Activated CD8-positive, alpha-beta T cell treated with anti-CD3 and anti-CD28 coated beads for 36 hours (primary cell): ENCODE results near the gene ATRN. TPM values are rescaled to one million over a fixed set of nuclear protein-coding genes. Genes with fewer than 3 reads are reported as not detected.

Experiments used
- ATAC-seq: fragments of 200-7000 bp; cut with Tn5 transposase; one replicate; pipeline ENCODE4 v1.10.0; 2021; ENCODE audit warnings: mild to moderate bottlenecking, moderate library complexity
- CTCF ChIA-PET: fragments of 350-600 bp; sonication (Branson Sonifier 250); formaldehyde crosslinking; loops from one replicate; lab custom pipeline; 2021; ENCODE audit warnings: antibody characterized with exemption; lab: Charles Lee
- POLR2A ChIA-PET: fragments of 350-600 bp; sonication (Branson Sonifier 250); formaldehyde crosslinking; loops from one replicate; lab custom pipeline; 2021; ENCODE audit warnings: antibody characterized with exemption; lab: Charles Lee
- DNase-seq: peaks from one replicate; pipeline ENCODE4 v3.0.0-alpha.2; 2020
- H3K27ac Mint-ChIP-seq: one replicate; pipeline ENCODE4 v1.8.0; 2021; ENCODE audit warnings: mild to moderate bottlenecking, mixed read lengths
- H3K27me3 Mint-ChIP-seq: one replicate; pipeline ENCODE4 v1.8.0; 2021; ENCODE audit warnings: mixed read lengths
- H3K36me3 Mint-ChIP-seq: one replicate; pipeline ENCODE4 v1.8.0; 2021; ENCODE audit warnings: low read depth, mixed read lengths
- H3K4me1 Mint-ChIP-seq: one replicate; pipeline ENCODE4 v1.8.0; 2021; ENCODE audit warnings: low read depth, mixed read lengths
- H3K4me3 Mint-ChIP-seq: one replicate; pipeline ENCODE4 v1.8.0; 2021; ENCODE audit warnings: mild to moderate bottlenecking, moderate library complexity, mixed read lengths
- H3K9me3 Mint-ChIP-seq: one replicate; pipeline ENCODE4 v1.8.0; 2021; ENCODE audit warnings: mixed read lengths
- CTCF ChIP-seq: fragments of 200-600 bp; IDR thresholded peaks from one replicate; pipeline ENCODE4 v1.8.0; 2022; ENCODE audit warnings: antibody characterized with exemption, mild to moderate bottlenecking
- intact Hi-C: fragments of 100-400 bp; cut with micrococcal nuclease; formaldehyde crosslinking; loops from one replicate; pipeline ENCODE4 v1.10.0; 2022
- total RNA-seq, 2 experiments: library from RNA; stranded (reverse); gene quantifications; one replicate each; pipeline ENCODE4 v1.2.3, GENCODE V29; 2021

ATRN gene
- total RNA-seq, 2 experiments from 2014 or later, result 8.2 to 8.6 TPM

- ChIA-PET CTCF (no interaction called here), POLR2A (no interaction called here)
- Mint-ChIP-seq H3K36me3 (peaks cover 14% of the 10 kb centered on the region), H3K4me3 (no peak overlapping the region), H3K27me3 (no peaks in the 10 kb centered on the region), H3K4me1 (no peaks in the 10 kb centered on the region), H3K9me3 (no peaks in the 10 kb centered on the region), H3K27ac (no peak overlapping the region)
- ATAC-seq (no peak), DNase-seq (no peak)
- intact Hi-C loops, result no loop called here
- TF ChIP-seq CTCF, result no peak
Measured at GRCh38 chr20:3631534-3631933, 160.7 kb downstream of the ATRN start.

DNA sequence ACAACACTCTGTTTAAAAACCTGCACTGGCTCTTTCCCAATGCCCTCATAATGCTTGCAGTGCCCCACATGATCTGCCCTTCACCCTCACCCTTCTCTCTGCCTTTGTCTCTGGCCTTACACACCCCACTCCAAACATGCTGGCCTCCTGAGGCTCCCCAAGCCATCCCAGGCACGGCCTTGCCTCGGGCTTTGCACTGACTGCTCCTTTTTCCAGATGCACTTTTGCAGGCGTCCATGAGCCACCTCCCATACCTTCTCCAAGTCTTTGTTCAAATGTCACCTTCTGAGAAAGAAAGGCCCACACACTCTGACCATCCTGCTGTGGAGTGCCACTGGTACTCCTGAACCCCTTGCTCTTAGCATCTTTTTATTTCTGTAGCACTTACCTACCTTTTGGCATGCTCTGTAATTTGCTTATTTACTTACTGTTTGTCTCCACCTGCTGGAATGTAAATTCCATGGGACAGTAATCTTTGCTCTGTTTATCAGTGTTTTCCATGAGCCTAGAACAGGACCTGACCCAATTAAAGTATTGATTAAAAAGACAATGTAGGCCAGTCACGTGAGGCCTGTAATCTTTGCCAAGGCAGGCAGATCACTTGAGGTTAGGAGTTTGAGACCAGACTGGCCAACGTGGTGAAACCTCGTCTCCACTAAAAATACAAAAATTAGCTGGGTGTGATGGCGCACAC, 161.6 kb downstream of the ATRN start:
- Mint-ChIP-seq H3K27ac (no peak overlapping the region), H3K27me3 (no peaks in the 10 kb centered on the region), H3K4me3 (no peak overlapping the region), H3K4me1 (no peaks in the 10 kb centered on the region), H3K9me3 (no peaks in the 10 kb centered on the region), H3K36me3 (peaks cover 10% of the 10 kb centered on the region)
- TF ChIP-seq CTCF, result no peak
- intact Hi-C loops, result no loop called here
- ATAC-seq (no peak), DNase-seq (no peak)
- CTCF ChIA-PET, result no interaction called here
- POLR2A ChIA-PET, result no interaction called here

DNA sequence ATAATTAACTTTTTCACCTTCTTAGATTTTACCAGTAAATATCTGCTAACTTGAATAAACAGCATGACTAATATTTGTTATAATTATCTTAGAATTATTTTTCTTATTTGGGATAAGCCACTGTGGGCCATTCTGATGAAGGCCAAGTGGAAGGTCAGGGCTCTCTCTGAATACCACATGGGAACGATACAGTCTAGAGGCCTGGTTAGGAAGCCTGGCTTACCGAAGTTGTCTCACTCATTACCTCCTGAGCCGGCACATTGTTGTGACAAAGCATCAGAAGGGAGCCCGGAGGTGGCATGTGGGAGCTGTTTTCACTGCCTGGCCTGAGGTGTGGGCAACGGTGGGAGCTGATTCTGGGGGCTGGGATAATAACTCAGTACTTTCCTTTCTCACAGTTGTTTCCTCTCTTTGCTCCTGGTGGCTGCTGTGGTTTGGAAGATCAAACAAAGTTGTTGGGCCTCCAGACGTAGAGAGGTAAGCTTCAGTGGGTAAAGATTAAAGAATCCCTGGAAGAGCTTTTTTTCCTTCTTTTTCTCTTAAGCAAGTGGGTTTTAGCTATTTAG, 163.2 kb downstream of the ATRN start:
- no peak overlapping the region for H3K27ac Mint-ChIP-seq
- CTCF ChIA-PET, result interaction anchor here (0.6 kb wide), 1 partner anchor 670 kb away, joined by 3 read pairs; no protein-coding TSS in a partner anchor
- peaks cover 3% of the 10 kb centered on the region for H3K36me3 Mint-ChIP-seq
- POLR2A ChIA-PET, result no interaction called here
- intact Hi-C loops, result no loop called here
- DNase-seq (no peak), ATAC-seq (no peak)
- H3K4me1 Mint-ChIP-seq, result no peaks in the 10 kb centered on the region
- no peak for TF ChIP-seq CTCF
- H3K4me3 Mint-ChIP-seq, result no peak overlapping the region
- H3K27me3 Mint-ChIP-seq, result no peaks in the 10 kb centered on the region
- H3K9me3 Mint-ChIP-seq, result no peaks in the 10 kb centered on the region

- intact Hi-C loops, result no loop called here
- ChIA-PET POLR2A (no interaction called here), CTCF (no interaction called here)
- no peaks in the 10 kb centered on the region for H3K4me1 Mint-ChIP-seq
- H3K27ac Mint-ChIP-seq, result no peak overlapping the region
- TF ChIP-seq CTCF, result no peak
- no peaks in the 10 kb centered on the region for H3K27me3 Mint-ChIP-seq
- no peaks in the 10 kb centered on the region for H3K9me3 Mint-ChIP-seq
- ATAC-seq (no peak), DNase-seq (no peak)
- H3K36me3 Mint-ChIP-seq, result peaks cover 5% of the 10 kb centered on the region
- no peak overlapping the region for H3K4me3 Mint-ChIP-seq
Measured at GRCh38 chr20:3635346-3635745, 164.5 kb downstream of the ATRN start.

GRCh38 chr20:3640259-3640658, 169.4 kb downstream of the ATRN start:
- TF ChIP-seq CTCF, result no peak
- Mint-ChIP-seq H3K36me3 (peaks cover 13% of the 10 kb centered on the region), H3K4me1 (no peaks in the 10 kb centered on the region), H3K9me3 (no peaks in the 10 kb centered on the region), H3K27ac (no peak overlapping the region), H3K4me3 (no peak overlapping the region), H3K27me3 (no peaks in the 10 kb centered on the region)
- no peak for DNase-seq
- ATAC-seq, result no peak
- intact Hi-C loops, result no loop called here
- POLR2A ChIA-PET, result no interaction called here
- CTCF ChIA-PET, result interaction anchor here (1.4 to 2.5 kb wide), 2 partner anchors 56 to 70 kb away, joined by 3 to 6 read pairs; no protein-coding TSS in a partner anchor
